Fibroblast of villous mesenchyme (primary cell): ENCODE data around the gene PRRX1. TPM values are rescaled to one million over a fixed set of nuclear protein-coding genes. Genes with fewer than 3 reads are reported as not detected.

ENCODE experiments used
- DNase-seq: peaks from one replicate; pipeline ENCODE4 v3.0.0-alpha.2; 2010; ENCODE audit warnings: low read depth
- H3K4me3 ChIP-seq: 2 replicates; pipeline ENCODE4 v1.5.1; 2011; ENCODE audit warnings: low read depth, mild to moderate bottlenecking, low read length
- total RNA-seq: library from RNA; depleted of rRNA; stranded (reverse); fragments of >200 nt; gene quantifications from 2 replicates; pipeline ENCODE4 v1.2.3, GENCODE V29; 2012
- TF ChIP-seq, protein P1 (sequence below): IDR thresholded peaks from 2 replicates; pipeline ENCODE4 v1.5.1; 2012; ENCODE audit warnings: low read depth, mild to moderate bottlenecking, low read length; ENCODE audit not compliant: insufficient read depth

Gene PRRX1
- total RNA-seq, 1 donor, result 203 TPM

- H3K4me3 ChIP-seq, result no peak overlapping the region
- TF ChIP-seq, protein P1, sequence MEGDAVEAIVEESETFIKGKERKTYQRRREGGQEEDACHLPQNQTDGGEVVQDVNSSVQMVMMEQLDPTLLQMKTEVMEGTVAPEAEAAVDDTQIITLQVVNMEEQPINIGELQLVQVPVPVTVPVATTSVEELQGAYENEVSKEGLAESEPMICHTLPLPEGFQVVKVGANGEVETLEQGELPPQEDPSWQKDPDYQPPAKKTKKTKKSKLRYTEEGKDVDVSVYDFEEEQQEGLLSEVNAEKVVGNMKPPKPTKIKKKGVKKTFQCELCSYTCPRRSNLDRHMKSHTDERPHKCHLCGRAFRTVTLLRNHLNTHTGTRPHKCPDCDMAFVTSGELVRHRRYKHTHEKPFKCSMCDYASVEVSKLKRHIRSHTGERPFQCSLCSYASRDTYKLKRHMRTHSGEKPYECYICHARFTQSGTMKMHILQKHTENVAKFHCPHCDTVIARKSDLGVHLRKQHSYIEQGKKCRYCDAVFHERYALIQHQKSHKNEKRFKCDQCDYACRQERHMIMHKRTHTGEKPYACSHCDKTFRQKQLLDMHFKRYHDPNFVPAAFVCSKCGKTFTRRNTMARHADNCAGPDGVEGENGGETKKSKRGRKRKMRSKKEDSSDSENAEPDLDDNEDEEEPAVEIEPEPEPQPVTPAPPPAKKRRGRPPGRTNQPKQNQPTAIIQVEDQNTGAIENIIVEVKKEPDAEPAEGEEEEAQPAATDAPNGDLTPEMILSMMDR, result no peak
- DNase-seq, result no peak
Measured at GRCh38 chr1:170735366-170736263, 71.7 kb downstream of the PRRX1 start.

- TF ChIP-seq, protein P1, result no peak
- DNase-seq, result no peak
- no peak overlapping the region for H3K4me3 ChIP-seq
Measured at GRCh38 chr1:170739803-170740202, 75.9 kb downstream of the PRRX1 start.

GRCh38 chr1:170741678-170742077 is 77.7 kb downstream of the PRRX1 start:
- H3K4me3 ChIP-seq, result no peak overlapping the region
- no peak for DNase-seq
- TF ChIP-seq, protein P1, result no peak

DNA sequence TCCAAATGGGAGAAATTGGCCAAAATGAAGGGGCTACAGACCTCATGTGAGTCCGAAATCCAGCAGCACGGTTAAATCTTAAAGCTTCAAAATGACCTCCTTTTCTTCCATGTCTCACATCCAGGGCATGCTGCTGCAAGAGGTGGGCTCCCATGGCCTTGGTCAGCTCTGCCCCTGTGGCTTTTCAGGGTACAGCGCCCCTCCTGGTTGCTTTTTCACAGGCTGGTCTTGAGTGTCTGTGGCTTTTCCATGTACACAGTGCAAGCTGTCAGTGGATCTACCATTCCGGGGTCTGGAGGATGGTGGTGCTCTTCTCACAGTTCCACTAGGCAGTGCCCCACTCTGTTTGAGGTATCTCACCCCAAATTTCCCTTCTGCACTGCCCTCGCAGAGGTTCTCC is 78.7 kb downstream of the PRRX1 start:
- no peak for DNase-seq
- no peak overlapping the region for H3K4me3 ChIP-seq
- TF ChIP-seq, protein P1, result no peak

- TF ChIP-seq, protein P1, result no peak
- no peak for DNase-seq
- no peak overlapping the region for H3K4me3 ChIP-seq
Measured at GRCh38 chr1:170743083-170743482, 79.2 kb downstream of the PRRX1 start.

DNA sequence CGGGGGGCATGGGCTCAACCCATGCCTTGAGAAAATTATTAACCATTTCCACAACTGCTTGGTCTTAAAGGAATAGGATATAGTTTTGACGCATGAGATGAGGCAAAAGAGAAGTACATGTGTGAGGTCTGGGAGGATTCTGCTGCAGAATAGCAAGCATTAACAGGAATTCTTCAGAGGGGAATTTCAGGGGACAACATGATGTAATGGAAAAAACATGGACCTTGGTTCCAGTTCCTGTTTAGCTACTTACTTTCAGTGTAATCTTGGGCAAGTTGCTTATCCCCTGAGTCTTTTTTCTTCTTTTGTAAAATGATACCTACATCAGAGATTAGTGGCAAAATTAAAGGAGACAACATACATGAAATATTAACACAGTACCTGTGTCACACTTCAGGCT is 85.6 kb downstream of the PRRX1 start:
- TF ChIP-seq, protein P1, result no peak
- no peak for DNase-seq
- H3K4me3 ChIP-seq, result no peak overlapping the region
